GM18517 (cell line): ENCODE data around the gene PLK5.
"Not testable (repeated sequence)": the region's sequence is repeated elsewhere in the genome, so short reads cannot be mapped to it uniquely, and the experiment has no call there.

ENCODE experiments used
- ATAC-seq: cut with Tn5 transposase; IDR thresholded peaks from one replicate; pipeline ENCODE4 v1.9.1; 2021; ENCODE audit warnings: mild to moderate bottlenecking, moderate library complexity; ENCODE audit not compliant: unreplicated experiment

Gene PLK5

DNA sequence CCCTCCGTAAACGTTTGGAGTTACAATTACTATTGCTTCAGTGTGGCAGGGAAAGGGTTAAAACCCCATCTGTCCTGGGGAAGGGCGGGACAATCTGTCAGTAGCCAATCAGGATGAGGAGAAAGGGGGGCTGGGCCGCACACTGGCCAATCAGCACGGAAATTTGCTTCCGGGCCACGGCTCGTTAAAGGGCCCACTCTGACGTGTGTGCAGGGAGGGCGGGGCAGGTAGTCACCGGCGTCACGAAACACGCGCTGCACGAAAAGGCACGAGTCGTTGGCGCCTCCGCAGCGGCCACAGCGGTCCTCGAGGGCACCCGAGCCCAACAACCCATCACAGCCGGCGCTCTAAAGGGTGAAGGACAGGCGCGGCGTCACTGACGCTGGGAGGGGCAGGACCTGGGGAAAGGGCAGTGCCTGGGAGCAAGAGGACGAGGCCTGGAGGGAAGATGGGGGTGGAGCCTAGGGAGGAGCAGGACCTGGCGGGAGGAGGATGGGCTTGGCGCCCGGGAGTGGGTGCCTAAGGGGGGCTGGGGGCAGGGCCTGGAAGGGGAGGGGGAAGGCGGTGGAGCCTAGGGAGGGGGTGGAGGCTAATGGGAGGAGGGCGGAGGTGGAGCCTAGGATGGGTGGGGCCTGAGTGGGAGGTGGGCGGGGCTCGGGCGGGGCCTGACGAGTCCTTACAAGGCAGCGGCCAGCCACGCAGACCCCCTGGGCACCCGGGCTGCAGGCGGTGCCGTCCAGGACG is 15.9 kb upstream of the PLK5 start:
- ATAC-seq: no peak

DNA sequence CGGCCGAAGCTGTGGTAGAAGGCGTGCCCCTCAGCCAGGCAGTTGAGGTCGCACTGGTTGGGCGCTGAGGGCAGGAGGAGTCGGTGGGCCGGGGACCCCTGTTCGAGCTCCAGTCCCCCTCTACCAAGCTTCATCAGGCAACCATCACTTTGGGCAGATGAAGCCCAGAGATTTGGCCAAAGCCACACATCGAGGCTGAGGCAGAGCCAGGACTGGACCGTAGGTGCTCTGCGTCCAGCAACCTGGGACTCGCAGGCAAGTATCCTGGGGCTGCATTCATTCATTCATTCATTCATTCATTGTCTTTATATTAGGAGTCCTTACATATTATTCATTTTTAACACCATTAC is 15.4 kb upstream of the PLK5 start:
- ATAC-seq: no peak

DNA sequence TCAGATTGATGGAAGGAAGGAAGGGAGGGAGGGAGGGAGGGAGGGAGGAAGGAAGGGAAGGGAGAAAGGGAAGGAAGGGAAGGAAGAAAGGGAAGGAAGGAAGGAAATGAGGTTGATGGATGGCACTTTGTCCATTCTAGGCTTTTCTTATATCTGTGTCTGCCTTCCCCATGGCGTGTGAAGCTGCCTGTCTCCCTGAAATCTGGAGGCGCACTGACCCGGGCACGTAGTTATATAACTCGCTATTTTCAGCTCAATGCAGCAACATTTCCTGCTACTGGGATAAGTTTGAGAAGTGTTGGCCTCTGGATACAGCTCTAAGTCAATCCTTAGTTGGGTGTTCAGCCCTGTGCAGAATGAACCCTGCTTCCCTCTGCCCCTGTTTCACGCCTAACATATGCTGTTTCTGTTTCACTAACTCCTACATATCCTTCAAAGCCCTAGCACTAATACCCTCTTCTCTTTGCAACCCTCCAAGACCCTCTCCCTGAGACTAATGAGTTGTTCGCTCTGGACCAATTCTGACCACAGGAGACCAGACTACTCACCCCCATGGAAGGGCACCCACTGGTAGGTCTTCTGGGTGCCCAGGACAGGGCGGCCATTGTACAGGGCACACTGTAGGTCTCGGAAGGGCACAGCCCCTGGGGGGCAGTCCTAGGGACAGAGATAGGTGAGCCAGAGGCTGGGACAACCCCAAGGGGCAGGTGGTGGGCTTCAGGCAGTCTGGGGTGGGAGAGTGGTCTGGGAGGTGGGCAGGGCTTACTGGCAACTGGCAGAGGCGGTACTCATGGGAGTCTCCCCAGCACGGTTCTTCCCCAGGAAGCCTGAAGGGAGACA is 14.1 kb upstream of the PLK5 start:
- no peak for ATAC-seq

GRCh38 chr19:1510442-1510806 is 13.5 kb upstream of the PLK5 start:
- ATAC-seq: no peak

DNA sequence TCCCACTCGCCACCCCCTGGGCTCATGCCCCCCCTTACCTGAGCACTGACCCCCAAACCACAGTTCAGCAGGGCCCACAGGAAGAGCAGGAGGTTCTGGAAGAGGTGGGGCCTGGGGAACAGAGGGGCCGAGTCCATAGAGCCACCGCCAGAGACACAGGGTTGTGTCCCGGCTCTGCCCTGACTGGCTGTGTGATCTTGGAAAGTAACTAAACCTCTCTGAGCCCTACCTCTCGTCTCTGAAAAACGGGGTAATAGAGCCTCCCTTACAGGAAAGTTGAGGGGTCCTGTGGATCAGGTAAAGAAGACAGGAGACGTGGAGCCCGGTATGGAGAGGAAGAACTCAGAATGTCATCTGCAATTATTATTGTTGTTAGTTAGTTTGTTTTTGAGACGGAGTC is 13.1 kb upstream of the PLK5 start:
- ATAC-seq: no peak

GRCh38 chr19:1511318-1512317 is 12.3 kb upstream of the PLK5 start:
- no peak for ATAC-seq

- ATAC-seq: no peak
Measured at GRCh38 chr19:1512671-1513498, 11.0 kb upstream of the PLK5 start, which contains the start of gene ADAMTSL5. Gene ADAMTSL5 (minus strand): TSS chr19:1513019. CDS start chr19:1510943, 2,076 bp downstream.

DNA sequence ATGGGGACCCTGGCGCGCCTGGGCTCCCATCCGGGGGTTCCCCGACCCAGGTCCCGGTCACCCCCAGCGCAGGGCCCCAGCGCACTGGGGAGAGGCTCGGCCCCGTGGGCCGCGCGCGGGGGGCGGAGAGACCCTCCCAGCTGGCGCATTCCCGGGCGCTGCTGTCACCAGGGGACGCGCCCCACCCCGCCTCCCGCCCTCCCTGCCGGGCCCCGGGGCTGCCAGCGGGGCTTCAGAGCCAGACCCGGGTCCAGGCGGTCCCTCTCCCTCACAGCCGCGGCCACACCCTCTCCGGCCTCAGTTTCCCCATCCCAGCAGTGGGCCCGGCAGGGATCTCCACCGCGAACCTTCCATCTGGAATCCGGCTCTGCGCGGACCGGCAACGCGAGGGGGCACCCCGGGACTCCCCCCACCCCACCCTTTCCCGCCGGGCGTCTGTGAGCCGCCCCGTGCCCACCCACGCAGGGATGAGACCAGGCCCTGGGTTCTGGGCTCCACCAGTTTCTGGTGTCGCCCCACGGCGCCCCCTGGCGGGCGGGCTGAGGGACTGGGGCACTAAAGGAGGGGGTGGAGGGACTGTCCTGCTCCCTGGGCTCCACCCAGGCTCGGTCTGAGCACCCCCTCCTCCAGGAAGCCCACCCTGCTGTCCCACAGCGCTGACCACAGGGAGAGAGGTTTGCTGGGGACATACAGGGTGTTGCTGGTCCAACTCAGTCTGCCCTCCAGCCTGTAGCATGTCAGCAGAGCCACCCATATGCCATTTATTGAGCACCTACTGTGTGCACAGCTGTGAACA is 10.2 kb upstream of the PLK5 start:
- ATAC-seq: no peak

GRCh38 chr19:1514295-1514661 is 9.6 kb upstream of the PLK5 start:
- ATAC-seq: no peak

- ATAC-seq: no peak
Measured at GRCh38 chr19:1514986-1515721, 8.7 kb upstream of the PLK5 start.

DNA sequence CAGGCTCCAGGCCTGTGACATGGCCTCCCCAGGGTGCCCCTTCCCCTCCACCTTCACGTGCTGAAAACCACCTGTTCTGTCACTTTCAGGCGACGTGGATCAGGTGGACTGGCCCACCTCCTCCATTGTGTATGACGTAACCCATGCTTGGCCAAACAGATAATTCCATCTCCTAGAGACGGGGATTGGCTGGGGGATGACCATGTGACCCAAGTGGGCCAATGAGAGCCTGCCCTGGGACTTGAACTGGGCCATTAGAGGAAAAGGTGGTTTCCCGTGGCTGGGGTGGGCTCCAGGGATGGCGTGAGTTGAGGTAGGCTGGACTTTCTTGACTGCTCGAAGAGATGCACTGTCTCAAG is 7.5 kb upstream of the PLK5 start:
- ATAC-seq: no peak

DNA sequence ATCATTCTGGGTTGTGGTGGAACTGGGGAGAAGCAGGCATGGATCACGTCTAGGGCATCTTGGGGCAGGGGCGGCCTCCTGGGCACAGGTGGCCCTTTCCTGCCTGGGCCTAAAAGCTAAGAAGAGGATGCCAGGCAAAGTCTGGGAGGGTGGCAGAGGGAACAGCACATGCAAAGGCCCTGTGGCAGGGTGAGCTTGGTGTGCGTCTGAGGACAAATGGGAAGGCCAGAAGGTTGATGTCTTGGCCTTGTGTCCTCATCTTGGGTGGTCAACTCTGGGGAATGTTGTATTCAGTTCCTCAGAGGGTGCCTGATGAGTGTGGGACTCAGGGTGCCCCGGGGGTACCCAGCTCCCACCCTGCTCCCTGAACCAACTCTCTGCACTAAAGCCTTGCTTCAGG is 5.4 kb upstream of the PLK5 start:
- ATAC-seq: no peak

DNA sequence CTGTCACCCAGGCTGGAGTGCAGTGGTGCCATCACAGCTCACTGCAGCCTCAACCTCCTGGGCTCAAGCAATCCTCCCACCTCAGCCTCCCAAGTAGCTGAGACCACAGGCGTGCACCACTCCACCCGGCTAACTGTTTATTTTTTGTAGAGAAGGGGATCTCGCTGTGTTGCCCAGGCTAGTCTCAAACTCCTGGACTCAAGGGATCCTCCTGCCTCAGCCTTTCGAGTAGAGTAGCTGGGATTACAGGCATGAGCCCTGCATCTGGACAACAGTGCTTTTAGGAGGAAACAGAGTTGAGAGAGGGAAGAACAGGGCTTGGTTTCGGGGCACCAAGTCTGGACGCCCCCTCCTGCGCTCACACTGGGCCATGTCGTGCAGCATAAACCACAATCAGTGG is 4.1 kb upstream of the PLK5 start:
- not testable (repeated sequence) for ATAC-seq

DNA sequence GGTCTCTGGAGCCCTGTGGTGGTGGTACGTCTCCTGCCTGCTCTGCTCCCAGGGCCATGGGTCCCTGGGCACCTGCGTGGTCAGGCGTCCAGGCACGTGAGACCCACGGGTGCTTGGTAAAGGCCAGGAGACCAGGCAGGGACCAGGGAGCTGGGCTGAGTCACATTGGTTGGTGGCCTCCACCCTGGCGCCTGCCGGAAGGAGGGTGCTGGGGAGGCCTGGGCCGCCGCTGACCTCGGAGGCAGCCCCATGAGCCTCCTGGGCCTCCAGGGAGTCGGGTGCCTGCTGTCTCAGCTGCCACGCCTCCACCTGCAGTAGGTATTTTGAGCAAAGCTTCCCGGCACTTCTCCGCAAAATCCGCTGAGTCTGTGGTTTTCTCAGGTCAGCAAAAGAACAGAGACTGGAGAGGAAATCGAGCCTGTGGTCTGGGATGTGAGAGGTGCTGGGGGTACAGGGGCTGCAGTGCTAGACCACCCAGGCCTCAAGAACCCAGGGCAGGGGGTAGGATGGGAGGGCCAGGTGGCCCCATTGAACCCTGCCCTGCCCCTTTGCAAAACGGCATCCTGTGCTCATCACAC is 3.6 kb upstream of the PLK5 start:
- ATAC-seq: no peak

DNA sequence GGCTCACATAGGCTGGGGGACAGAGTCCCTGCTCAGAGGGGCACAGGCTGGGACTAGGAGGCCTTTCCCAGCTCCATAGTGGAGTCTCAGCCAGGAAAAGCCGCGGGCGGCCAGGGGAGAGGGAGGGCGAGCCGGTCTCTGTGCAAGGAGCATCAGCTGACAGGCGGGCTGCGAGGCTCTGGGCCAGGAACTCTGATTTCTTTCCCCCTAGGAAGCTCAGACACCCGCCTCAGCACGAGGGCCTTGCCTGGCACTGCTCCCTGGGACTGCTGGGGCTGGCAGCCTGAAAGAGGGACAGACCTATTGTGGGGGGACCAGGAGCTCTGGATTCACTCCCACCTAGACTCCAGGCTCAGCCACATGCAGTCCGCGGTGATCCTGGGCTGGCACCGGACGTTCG is 2.2 kb upstream of the PLK5 start:
- ATAC-seq: no peak

- no peak for ATAC-seq
Measured at GRCh38 chr19:1522061-1522460, 1.8 kb upstream of the PLK5 start.

DNA sequence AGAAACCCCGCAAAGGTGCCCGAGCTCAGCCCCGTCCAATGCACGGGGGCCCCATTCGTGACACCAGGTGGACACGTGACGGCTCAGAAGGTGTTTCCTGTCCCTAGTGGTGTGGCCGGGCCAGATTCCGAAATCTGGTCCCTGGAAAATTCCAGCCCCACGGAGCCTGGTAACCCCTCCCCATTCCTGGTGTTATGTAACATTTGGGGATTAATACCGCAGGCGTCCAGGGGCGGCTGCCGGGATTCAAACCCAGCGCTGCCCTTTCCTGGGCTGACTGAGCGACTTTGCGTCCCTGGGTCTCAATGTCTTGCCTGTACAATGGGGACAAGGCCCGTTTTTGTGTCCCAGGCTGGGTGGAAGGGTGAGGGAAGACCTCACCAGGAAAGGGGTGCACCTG is 1.0 kb upstream of the PLK5 start:
- no peak for ATAC-seq

- no peak for ATAC-seq
Measured at GRCh38 chr19:1524287-1524971, 552 bp downstream of the PLK5 start.
